Upper lobe of left lung (tissue), 6 donors: ENCODE measurements around the gene TENT5D. TPM values are rescaled to one million over a fixed set of nuclear protein-coding genes. Genes with fewer than 3 reads are reported as not detected.
"Not testable (repeated sequence)": the region's sequence is repeated elsewhere in the genome, so short reads cannot be mapped to it uniquely, and the experiment has no call there.

Source experiments
- ATAC-seq, 2 donors: fragments of 200-7000 bp; cut with Tn5 transposase; one replicate each; pipeline ENCODE4 v1.9.1; 2022; ENCODE audit warnings: mild to moderate bottlenecking in 2 of 2, moderate library complexity in 2 of 2; ENCODE audit not compliant: low FRiP score in 2 of 2
- DNase-seq, 2 donors: peaks; one replicate each; pipeline ENCODE4 v3.0.0-alpha.2; 2019 to 2020
- H3K27ac ChIP-seq, 4 donors: fragments of 200-600 bp; sonication (generic); one replicate each; pipeline ENCODE4 v1.5.1; 2016 to 2019
- H3K27me3 ChIP-seq, 4 donors: fragments of 200-600 bp; sonication (generic); one replicate each; pipeline ENCODE4 v1.5.1; 2017 to 2019
- H3K36me3 ChIP-seq, 4 donors: fragments of 200-600 bp; sonication (generic); one replicate each; pipeline ENCODE4 v1.5.1; 2016 to 2019
- H3K4me1 ChIP-seq, 4 donors: fragments of 200-600 bp; sonication (generic); one replicate each; pipeline ENCODE4 v1.5.1; 2018 to 2019
- H3K4me3 ChIP-seq, 4 donors: fragments of 200-600 bp; sonication (generic); one replicate each; pipeline ENCODE4 v1.5.1; 2017 to 2019; ENCODE audit warnings: mild to moderate bottlenecking in 2 of 4, moderate library complexity in 1 of 4
- H3K9me3 ChIP-seq, 4 donors: fragments of 200-600 bp; sonication (generic); one replicate each; pipeline ENCODE4 v1.5.1; 2018 to 2019
- EP300 ChIP-seq, 4 donors: sonication (generic); formaldehyde crosslinking; IDR thresholded peaks; one replicate each; pipeline ENCODE4 v1.5.1; 2017; ENCODE audit warnings: antibody characterized with exemption in 4 of 4, control low read depth in 2 of 4
- POLR2A ChIP-seq, 4 donors: fragments of 450-650 bp; IDR thresholded peaks; one replicate each; pipeline ENCODE4 v1.5.1; 2016 to 2017; ENCODE audit warnings: antibody characterized with exemption in 4 of 4, mild to moderate bottlenecking in 2 of 4
- POLR2AphosphoS5 ChIP-seq, 2 donors: sonication (generic); formaldehyde crosslinking; IDR thresholded peaks; one replicate each; pipeline ENCODE4 v1.5.1; 2017; ENCODE audit warnings: antibody characterized with exemption in 2 of 2
- WGBS, 2 donors: methylation state at CpG; one replicate each; pipeline ENCODE4 v1.1.5; 2017 to 2018; 5-methylcytosine and 5-hydroxymethylcytosine counted together
- total RNA-seq, 6 donors: library from RNA; depleted of rRNA in 4 of 6; stranded (reverse); fragments of >200 nt in 4 of 6; gene quantifications; one replicate each; pipeline versions ENCODE4 v1.1.0 to v1.2.1, GENCODE V29; 2016 to 2021
- TF ChIP-seq, protein P1 (sequence below), 6 experiments: fragments of 450-650 bp in 4 of 6; fragments of 200-600 bp in 2 of 6; sonication (generic) in 2 of 6; IDR thresholded peaks; one replicate each; pipeline ENCODE4 v1.5.1; 2016 to 2019; ENCODE audit warnings: antibody characterized with exemption in 6 of 6
- donor health status: DM: no; HTN: no; CAD: no; lungs with moderate emphysema.
- donor health status: DM: no; HTN: yes; CAD: no; lungs with severe emphysema.

The TENT5D gene
- not detected for total RNA-seq

GRCh38 chrX:80420147-80420546, at the start of gene TENT5D:
Gene TENT5D (plus strand): TSS chrX:80420447. CDS start chrX:80442540, 22,093 bp downstream.
- Histone ChIP-seq H3K27ac (no peak within 1 kb of the TSS), H3K36me3 (no peaks in the 10 kb centered on the region), H3K9me3 (no peaks in the 10 kb centered on the region), H3K4me3 (no peak within 1 kb of the TSS), H3K27me3 (no peaks in the 10 kb centered on the region), H3K4me1 (no peaks in the 10 kb centered on the region)
- no peak for DNase-seq
- ATAC-seq, result no peak
- TF ChIP-seq POLR2A (IDR thresholded peaks at IDR 0.05) (no peak), EP300 (IDR thresholded peaks at IDR 0.05) (no peak), POLR2AphosphoS5 (IDR thresholded peaks at IDR 0.05) (no peak)
- TF ChIP-seq, protein P1, sequence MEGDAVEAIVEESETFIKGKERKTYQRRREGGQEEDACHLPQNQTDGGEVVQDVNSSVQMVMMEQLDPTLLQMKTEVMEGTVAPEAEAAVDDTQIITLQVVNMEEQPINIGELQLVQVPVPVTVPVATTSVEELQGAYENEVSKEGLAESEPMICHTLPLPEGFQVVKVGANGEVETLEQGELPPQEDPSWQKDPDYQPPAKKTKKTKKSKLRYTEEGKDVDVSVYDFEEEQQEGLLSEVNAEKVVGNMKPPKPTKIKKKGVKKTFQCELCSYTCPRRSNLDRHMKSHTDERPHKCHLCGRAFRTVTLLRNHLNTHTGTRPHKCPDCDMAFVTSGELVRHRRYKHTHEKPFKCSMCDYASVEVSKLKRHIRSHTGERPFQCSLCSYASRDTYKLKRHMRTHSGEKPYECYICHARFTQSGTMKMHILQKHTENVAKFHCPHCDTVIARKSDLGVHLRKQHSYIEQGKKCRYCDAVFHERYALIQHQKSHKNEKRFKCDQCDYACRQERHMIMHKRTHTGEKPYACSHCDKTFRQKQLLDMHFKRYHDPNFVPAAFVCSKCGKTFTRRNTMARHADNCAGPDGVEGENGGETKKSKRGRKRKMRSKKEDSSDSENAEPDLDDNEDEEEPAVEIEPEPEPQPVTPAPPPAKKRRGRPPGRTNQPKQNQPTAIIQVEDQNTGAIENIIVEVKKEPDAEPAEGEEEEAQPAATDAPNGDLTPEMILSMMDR (IDR thresholded peaks at IDR 0.05), result no peak

DNA sequence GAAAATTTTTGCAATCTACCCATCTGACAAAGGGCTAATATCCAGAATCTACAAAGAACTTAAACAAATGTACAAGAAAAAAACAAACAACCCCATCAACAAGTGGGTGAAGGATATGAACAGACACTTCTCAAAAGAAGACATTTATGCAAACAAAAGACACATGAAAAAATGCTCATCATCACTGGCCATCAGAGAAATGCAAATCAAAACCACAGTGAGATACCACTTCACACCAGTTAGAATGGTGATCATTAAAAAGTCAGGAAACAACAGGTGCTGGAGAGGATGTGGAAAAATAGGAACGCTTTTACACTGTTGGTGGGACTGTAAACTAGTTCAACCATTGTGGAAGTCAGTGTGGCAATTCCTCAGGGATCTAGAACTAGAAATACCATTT, 34.6 kb upstream of the TENT5D start:
- WGBS, 2 donors, result 77 to 100% methylated on average over 1 of the region's 1 CpG
- H3K9me3 ChIP-seq, result not testable (repeated sequence)

GRCh38 chrX:80388206-80388605, 32.0 kb upstream of the TENT5D start:
- WGBS, 2 donors, result 78 to 100% methylated on average over 1 of the region's 1 CpG
- no peaks in the 10 kb centered on the region for H3K4me1 ChIP-seq
- H3K4me3 ChIP-seq, result no peak overlapping the region
- no peaks in the 10 kb centered on the region for H3K36me3 ChIP-seq
- DNase-seq, result no peak
- no peak for ATAC-seq
- no peak overlapping the region for H3K27ac ChIP-seq
- no peaks in the 10 kb centered on the region for H3K9me3 ChIP-seq
- H3K27me3 ChIP-seq, result no peaks in the 10 kb centered on the region
- TF ChIP-seq POLR2AphosphoS5 (IDR thresholded peaks at IDR 0.05) (no peak), POLR2A (IDR thresholded peaks at IDR 0.05) (no peak), EP300 (IDR thresholded peaks at IDR 0.05) (no peak)
- TF ChIP-seq, protein P1 (IDR thresholded peaks at IDR 0.05), result no peak

More for the DNA sequence above, 34.6 kb upstream of the TENT5D start:
- not testable (repeated sequence) for H3K27ac ChIP-seq, H3K4me1 ChIP-seq, DNase-seq, H3K27me3 ChIP-seq, H3K36me3 ChIP-seq, ATAC-seq, H3K4me3 ChIP-seq

DNA sequence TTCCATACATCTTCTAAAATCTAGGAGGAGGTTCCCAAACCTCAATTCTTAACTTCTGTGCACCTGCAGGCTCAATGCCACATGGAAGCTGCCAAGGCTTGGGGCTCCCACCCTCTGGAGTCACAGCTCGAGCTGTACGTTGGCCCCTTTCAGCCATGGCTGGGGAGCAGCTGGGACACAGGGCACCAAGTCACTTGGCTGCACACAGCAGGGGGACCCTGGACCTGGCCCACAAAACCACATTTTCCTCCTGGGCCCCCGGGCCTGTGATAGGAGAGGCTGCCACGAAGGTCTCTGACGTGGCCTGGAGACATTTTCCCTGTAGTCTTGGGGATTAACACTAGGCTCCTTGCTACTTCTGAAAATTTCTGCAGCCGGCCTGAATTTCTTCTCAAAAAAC, 8.2 kb upstream of the TENT5D start:
- Histone ChIP-seq H3K9me3 (no peaks in the 10 kb centered on the region), H3K4me1 (no peaks in the 10 kb centered on the region), H3K36me3 (no peaks in the 10 kb centered on the region), H3K4me3 (no peak overlapping the region), H3K27ac (no peak overlapping the region), H3K27me3 (no peaks in the 10 kb centered on the region)
- WGBS, 2 donors, result 74 to 77% methylated on average over 4 to 6 of the region's 6 CpGs
- TF ChIP-seq POLR2AphosphoS5 (IDR thresholded peaks at IDR 0.05), result no peak
- no peak for TF ChIP-seq POLR2A (IDR thresholded peaks at IDR 0.05)
- no peak for TF ChIP-seq EP300 (IDR thresholded peaks at IDR 0.05)
- TF ChIP-seq, protein P1 (IDR thresholded peaks at IDR 0.05), result no peak
- ATAC-seq (no peak), DNase-seq (no peak)

GRCh38 chrX:80423000-80423399, 2.8 kb downstream of the TENT5D start:
- DNase-seq (no peak), ATAC-seq (no peak)
- Histone ChIP-seq H3K27ac (no peak overlapping the region), H3K27me3 (no peaks in the 10 kb centered on the region), H3K4me3 (no peak overlapping the region), H3K9me3 (no peaks in the 10 kb centered on the region), H3K4me1 (no peaks in the 10 kb centered on the region), H3K36me3 (no peaks in the 10 kb centered on the region)
- TF ChIP-seq EP300 (IDR thresholded peaks at IDR 0.05) (no peak), POLR2A (IDR thresholded peaks at IDR 0.05) (no peak)
- TF ChIP-seq, protein P1 (IDR thresholded peaks at IDR 0.05), result no peak
- WGBS, 2 donors, result 59 to 70% methylated on average over 2 to 3 of the region's 3 CpGs
